Astrocyte (in vitro differentiated cells and primary cell): ENCODE measurements around the gene CCNI.

Experiments used
- EZH2 ChIP-seq: IDR thresholded peaks from 2 replicates; pipeline ENCODE4 v1.6.1; 2012; ENCODE audit warnings: mild to moderate bottlenecking, low read length, inconsistent platforms; ENCODE audit not compliant: insufficient read depth
- TF ChIP-seq, protein P1 (sequence below): IDR thresholded peaks from 2 replicates; pipeline ENCODE4 v1.5.1; 2011; ENCODE audit warnings: low read depth, mild to moderate bottlenecking, inconsistent platforms, low read length, moderate library complexity; ENCODE audit not compliant: insufficient read depth

DNA sequence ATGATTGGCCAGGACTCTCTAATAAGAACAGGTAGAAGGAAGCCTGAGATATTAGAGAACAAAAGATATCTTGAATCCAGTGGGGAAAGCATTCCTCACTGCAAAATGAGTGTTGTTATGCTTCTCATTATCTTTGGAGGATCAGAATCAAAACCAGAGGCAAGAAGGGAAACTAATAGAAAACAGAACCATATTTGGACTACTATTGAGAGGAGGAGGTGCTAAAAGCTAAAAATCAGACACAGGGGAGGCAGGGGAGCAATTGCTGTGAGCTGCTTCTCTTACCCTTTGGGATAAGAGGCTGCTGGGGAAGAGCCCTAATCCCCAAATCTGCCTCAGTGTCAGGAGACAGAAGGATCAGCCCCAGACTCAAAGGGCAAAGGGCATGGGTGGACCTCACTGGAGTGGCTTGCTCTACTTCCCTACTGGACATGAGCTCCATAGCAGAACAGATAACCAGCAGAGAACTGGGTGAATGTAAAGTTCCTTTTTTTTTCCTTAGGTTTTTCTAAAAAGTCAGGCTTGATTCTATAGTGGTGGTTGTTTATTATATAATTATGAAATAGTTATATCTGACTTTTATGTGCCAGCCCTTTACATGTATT is 66.2 kb downstream of the CCNI start:
- TF ChIP-seq, protein P1, sequence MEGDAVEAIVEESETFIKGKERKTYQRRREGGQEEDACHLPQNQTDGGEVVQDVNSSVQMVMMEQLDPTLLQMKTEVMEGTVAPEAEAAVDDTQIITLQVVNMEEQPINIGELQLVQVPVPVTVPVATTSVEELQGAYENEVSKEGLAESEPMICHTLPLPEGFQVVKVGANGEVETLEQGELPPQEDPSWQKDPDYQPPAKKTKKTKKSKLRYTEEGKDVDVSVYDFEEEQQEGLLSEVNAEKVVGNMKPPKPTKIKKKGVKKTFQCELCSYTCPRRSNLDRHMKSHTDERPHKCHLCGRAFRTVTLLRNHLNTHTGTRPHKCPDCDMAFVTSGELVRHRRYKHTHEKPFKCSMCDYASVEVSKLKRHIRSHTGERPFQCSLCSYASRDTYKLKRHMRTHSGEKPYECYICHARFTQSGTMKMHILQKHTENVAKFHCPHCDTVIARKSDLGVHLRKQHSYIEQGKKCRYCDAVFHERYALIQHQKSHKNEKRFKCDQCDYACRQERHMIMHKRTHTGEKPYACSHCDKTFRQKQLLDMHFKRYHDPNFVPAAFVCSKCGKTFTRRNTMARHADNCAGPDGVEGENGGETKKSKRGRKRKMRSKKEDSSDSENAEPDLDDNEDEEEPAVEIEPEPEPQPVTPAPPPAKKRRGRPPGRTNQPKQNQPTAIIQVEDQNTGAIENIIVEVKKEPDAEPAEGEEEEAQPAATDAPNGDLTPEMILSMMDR, result no peak
- no peak for TF ChIP-seq EZH2
